GM18909 (cell line): ENCODE data around the gene PITX2.

Experiments used
- ATAC-seq: cut with Tn5 transposase; IDR thresholded peaks from one replicate; pipeline ENCODE4 v1.9.1; 2021; ENCODE audit warnings: mild to moderate bottlenecking; ENCODE audit not compliant: unreplicated experiment, poor library complexity

Gene PITX2

DNA sequence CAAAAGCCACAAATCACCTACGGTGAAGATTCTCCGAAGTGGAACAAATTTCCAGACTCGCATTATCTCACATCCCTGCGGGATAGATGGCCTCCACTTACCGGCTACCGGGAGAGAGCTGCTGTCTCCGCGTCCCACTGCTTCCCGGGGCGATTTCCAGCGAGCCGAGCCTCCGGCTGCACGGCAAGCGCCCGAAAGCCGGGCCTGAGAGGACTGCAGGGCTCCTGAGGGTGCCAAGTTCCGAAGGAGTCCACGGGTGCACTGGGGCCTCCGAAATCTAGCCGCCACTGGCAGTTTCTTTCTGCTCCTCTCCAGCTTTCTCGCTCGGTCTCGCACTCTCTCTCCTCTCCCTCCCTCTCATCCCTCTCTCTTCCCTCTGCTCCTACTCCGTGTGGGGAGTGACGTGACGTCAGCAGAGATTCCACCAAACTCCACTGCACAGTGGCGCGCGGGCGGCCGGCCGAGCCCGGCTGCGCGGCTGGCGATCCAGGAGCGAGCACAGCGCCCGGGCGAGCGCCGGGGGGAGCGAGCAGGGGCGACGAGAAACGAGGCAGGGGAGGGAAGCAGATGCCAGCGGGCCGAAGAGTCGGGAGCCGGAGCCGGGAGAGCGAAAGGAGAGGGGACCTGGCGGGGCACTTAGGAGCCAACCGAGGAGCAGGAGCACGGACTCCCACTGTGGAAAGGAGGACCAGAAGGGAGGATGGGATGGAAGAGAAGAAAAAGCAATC lies 14.0 kb upstream of the PITX2 start:
- no peak for ATAC-seq

GRCh38 chr4:110636171-110636679 lies 13.3 kb upstream of the PITX2 start:
- ATAC-seq = no peak

- no peak for ATAC-seq
Measured at GRCh38 chr4:110635163-110635865, 12.4 kb upstream of the PITX2 start.

DNA sequence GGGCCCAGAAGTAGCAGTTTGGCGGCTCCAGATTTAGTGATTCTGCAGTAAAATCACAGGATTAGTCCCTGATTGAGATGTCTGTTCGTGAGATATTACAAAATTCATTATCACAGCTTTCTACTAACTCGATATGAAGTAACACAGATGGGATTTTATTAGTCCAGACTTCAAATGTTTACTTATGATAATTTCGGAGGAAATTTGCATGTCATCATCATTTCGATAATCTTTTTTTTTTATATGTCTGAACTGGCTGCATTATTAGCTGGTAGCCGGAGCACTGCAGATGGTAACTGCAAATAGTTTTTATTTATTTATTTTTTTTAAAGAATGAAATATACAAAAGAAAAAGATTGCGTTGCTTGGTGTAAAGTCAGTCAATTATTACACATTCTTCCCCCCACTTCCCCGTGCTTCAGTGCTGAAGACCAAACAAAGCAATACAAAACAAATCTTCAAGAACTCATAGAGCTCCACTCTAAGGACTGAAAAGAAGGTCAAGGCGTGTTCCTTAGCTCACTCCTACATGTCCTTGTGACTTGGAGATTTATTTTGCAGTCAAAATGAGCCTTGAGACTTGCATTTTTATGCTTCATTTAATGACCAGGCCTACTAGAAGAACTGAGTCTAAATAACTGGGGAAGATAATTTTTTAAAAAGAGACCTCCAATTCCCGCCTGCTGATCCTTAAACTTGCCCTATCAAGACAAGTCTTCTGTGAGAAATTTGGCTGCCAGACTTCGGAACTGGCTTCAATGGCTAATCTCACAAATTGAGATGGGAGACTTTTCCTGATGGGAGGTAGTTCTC lies 11.7 kb upstream of the PITX2 start:
- ATAC-seq = no peak

GRCh38 chr4:110633358-110634341 lies 10.8 kb upstream of the PITX2 start:
- ATAC-seq = no peak

DNA sequence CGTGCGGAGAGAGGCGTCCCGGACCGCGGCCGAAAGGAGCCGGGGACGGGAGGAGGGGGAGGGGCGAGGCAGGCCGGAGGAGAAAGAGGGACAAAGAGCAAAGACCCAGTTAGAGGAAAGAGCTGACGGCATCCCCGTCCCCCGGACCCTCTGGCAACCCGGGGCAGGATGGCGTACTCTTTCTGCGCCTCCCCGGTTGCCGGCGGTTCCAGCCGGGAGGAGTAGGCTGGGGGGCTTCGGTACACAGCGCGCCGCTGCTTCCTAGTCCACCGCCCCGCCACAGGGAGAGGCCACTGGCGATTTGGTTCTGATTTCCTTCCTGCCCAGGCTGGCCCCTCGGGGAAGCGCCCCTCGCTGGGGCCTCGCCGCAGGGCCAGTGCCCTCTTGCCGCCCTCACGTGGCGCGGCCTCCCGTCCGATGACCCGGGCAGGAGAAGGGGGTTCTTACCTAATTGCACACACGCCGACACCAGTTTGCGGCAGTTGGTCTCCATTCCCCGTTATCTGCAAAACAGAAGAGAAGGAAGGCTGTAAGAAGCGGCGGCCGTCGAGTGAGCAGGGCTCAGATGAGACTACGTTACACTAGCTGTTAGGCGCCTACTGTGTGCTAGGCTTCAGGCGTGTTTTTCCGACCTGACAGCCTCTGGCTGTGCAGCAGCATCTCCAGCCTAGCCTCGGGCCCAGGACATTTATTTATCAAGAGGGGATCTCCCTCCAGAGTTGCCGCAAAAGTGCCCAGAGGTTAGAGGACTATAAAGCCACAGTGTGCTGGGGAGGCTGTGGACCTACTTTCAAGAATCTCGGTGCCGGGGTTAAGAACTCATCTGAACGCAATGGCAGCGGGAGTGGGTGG lies 9.9 kb upstream of the PITX2 start:
- peak; percentile 1 for ATAC-seq

DNA sequence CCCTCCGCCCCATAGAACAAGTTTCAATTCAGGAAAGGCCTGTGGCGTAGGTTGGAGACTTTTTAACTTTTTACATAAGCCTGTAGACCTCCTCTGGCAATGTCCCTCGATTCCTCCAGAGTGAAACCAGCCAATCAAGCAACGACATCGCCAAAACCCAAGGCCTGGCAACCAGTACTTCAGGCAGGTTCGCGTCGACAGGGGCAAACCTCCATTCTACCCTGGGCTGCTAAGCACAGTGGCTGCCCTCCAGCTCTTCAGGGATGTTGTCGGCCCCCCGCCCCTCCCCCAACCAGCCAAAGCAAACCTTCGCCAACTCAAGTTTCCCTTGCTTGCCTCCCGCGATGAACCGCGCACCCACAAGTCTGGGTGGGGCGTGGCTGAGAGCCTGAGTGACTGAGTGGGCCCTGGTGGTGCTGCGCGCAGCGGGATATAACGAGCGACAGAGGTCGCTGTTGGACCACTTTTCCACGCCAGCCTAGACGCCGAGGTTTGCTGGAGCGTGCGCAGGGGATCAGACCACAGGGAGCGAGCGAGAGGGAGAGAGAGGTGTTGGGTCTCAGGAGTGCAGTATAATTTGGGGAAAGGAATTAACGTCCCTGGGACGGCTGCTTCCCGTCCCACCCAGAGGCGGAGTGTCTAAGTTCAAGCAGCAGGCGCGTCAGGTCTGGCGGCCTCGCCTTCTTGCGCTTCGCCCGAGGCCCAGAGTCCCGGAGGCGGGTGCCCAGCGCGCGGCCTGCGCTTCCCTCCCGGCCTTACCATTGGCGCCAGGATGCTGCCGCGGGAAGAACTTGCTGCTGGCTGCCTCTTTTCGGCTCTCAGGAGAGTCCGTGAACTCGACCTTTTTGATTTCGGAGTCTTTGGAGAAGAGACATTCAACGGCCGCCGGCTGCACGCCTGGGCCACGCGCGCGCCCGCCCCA lies 9.0 kb upstream of the PITX2 start:
- ATAC-seq = peak; percentile 99

DNA sequence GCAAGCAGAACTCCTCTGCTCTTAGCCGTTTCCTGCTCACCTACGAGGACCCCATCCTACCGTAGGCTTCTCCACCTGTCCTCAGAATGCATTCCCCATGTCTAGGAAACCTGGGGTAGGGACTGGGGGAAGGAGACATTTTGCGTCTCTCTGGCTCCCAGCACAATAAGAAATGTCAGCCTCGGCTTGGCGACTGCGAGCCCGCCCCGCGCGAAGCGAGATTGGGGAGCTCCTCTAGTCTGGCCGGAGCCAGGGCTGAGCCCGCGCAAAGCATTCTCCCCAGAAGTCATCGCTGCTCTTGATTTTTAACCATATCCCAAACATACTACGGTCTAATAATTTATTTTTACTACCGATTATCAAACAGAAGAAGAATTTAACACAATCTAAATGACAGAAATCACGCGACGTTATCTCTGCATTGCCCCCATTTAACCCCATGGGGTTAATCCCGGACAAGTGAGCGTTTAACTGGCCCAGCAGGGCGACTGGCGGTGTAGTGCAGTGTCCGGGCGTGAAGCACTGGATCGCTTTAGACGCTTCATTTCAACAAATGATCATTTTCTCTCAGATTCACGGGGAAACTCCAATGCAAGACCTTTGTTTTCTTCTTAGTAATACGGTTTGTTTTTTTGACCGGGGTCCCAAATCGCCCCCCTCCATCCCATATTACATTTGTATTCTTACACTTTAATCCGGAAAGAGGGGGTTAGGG lies 8.0 kb upstream of the PITX2 start:
- ATAC-seq = no peak

DNA sequence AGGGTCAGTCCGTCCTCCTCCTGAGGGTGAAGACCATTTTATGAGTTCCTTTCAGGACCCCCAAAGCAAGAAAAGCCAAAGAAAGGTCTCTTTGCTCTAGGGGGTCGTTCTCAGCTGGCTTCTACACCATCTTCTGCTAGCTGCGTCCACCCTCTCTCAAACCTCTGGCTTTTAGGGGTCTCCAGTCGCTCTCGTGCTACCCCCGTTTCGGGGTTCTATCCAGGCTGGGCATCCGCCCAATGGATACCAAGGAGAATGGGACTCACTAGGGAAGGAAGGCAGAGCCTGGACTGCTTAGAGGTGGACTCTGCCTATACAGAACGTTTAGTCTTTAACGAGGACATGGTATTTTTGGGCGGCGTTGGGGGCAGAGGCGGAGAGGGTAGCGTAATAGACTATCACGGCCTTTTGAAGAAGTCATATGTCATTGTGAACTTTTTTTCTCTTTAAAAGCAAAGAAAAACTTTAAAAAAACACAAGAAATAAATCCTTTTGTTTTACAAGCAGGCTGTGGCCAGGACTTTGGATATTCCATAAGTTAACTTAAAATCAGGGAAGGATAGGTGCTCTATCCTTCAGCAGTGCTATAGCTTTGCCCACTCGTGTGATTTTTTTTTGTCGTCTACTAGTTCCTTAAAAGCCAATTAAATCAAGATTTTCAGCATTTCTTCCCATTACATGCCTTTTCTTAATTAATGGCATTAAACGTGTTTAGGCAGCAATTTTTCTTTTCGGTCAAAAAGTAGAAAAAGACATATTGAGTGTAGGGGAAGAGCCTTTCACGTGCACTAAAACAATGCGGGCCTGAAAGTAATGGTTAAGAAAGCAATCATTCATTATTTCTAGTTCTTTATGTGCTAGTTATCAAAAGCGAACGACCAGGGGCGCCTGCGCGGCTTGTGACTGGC lies 7.2 kb upstream of the PITX2 start:
- no peak for ATAC-seq

GRCh38 chr4:110629214-110629754 lies 6.4 kb upstream of the PITX2 start:
- no peak for ATAC-seq

- ATAC-seq = no peak
Measured at GRCh38 chr4:110628663-110629213, 5.9 kb upstream of the PITX2 start.

DNA sequence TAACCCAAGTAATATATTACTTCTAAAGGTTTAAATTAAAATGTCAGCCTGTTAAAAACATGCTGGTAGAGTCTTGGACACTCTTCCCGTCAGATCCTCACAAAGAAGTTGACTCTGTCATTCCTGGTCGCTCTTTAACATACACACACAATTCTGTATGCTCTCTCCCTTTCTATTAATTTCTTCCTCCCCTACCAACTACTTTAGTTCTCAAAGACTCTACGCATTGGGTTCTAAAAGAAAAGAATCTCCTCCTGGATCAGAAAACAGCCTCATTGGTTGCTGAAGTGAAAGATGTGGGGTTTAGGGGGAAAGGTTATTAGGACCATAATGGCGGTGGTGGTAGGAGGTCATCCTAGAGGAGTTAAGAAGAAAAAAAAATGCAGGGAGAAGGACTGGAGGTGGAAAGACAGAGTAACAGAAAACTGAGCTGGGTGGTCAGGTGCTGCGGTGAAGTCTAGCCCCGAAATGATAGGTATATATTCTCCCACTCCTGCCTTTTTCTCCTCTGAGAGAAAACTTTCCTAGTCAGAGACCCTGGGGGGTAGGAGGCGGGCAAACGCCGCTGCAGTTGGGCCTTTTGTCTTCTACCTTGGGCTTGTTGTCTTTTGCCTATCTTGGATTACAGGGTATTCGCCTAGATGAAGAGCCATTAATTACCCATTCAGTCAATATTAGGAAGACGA lies 5.2 kb upstream of the PITX2 start:
- ATAC-seq = no peak

DNA sequence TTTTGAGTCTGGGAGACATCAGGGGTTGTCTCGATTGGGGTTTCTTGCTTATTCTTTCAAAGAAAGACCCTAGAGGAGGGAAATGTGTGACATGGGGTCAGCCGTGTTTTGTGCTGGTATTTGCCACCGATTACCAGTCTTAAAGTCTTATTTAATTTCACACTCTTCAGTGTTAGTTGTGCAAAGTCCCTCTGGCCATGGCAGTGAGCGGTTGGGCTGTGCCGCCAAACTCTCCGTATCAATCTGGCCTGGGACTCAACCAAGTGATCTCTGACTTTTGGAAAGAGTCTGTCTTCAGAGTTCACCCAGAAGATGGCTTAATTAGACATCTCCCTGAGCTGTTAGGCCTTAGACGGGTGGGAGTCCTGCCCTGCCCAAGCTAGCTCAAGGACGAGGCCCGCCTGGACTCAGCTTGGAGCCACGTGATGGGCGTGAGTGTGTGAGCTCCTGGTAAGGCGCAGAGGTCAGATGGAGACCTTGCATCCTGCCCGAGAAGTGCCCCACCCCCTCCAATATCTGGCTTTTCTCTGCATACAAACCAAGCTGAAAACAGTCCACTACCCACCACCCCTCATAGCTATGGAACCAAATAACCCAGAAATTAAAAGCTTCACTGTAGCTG lies 3.8 kb upstream of the PITX2 start:
- no peak for ATAC-seq

DNA sequence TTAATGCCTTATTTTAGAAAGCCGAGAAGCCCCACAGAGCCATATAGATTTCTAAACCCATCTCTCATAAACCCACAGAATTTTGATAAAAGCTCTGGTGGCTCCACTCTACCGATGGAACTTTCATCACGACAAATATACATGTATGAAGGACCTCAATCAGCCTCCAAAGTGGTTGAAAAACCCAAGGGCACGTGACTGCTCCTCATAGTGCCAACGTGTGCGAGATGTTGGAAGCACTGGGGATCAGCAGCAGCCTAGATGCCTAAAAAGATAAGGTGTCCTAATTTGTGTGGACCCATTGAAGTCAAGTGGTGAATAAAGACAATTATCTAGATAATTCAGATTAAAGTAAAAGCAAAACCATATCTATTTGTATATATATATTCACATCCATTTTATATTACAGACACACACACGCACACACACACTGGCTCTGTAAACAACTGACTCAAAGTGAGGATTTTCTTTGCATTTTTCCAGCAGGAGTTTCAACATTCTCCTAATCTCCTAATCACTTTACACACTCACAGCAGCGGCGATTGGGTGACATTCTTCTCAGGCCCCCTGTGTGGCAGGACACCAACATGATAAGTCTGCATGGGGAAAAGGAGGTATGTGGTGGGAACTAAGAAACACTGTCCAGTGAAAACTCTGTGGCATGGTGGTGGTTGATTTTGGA lies 2.8 kb upstream of the PITX2 start:
- ATAC-seq = no peak
